Breast epithelium (tissue), 3 donors: Measurements from ENCODE around the gene WHRN.

Source experiments
- POLR2A ChIP-seq: fragments of 450-650 bp; IDR thresholded peaks from one replicate; pipeline ENCODE4 v1.6.1; 2016; ENCODE audit warnings: antibody characterized with exemption, mild to moderate bottlenecking, moderate library complexity
- TF ChIP-seq, protein P1 (sequence below), 3 donors: fragments of 450-650 bp; IDR thresholded peaks; one replicate each; pipeline ENCODE4 v1.5.1; 2016 to 2017; ENCODE audit warnings: antibody characterized with exemption in 3 of 3, mild to moderate bottlenecking in 3 of 3, moderate library complexity in 3 of 3

DNA sequence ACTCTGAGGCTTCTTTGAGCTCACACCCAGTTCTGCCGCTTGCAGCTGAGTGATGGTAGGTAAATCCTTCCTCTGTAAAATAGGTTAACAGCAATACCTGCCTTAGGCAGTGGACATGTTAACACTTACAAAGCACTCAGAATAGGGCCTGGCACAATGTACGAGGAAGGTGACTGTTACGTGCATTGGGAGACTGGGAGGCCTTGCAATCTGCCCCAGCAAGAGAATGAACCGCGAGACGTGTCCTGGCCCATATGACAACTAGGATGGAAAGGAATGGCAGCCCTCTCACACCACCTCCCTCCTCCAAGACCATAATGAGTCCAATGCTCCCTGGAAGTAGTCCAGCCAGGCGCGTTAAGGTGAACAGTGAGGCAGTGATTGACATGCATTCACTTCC, 94.4 kb downstream of the WHRN start:
- no peak for TF ChIP-seq POLR2A
- TF ChIP-seq, protein P1, sequence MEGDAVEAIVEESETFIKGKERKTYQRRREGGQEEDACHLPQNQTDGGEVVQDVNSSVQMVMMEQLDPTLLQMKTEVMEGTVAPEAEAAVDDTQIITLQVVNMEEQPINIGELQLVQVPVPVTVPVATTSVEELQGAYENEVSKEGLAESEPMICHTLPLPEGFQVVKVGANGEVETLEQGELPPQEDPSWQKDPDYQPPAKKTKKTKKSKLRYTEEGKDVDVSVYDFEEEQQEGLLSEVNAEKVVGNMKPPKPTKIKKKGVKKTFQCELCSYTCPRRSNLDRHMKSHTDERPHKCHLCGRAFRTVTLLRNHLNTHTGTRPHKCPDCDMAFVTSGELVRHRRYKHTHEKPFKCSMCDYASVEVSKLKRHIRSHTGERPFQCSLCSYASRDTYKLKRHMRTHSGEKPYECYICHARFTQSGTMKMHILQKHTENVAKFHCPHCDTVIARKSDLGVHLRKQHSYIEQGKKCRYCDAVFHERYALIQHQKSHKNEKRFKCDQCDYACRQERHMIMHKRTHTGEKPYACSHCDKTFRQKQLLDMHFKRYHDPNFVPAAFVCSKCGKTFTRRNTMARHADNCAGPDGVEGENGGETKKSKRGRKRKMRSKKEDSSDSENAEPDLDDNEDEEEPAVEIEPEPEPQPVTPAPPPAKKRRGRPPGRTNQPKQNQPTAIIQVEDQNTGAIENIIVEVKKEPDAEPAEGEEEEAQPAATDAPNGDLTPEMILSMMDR (IDR thresholded peaks at IDR 0.05) = no peak
